ENCODE measurements around the gene AMER3. TPM values are rescaled to one million over a fixed set of nuclear protein-coding genes. Genes with fewer than 3 reads are reported as not detected.
"Not testable (repeated sequence)": the region's sequence is repeated elsewhere in the genome, so short reads cannot be mapped to it uniquely, and the experiment has no call there.

Gene AMER3, protein sequence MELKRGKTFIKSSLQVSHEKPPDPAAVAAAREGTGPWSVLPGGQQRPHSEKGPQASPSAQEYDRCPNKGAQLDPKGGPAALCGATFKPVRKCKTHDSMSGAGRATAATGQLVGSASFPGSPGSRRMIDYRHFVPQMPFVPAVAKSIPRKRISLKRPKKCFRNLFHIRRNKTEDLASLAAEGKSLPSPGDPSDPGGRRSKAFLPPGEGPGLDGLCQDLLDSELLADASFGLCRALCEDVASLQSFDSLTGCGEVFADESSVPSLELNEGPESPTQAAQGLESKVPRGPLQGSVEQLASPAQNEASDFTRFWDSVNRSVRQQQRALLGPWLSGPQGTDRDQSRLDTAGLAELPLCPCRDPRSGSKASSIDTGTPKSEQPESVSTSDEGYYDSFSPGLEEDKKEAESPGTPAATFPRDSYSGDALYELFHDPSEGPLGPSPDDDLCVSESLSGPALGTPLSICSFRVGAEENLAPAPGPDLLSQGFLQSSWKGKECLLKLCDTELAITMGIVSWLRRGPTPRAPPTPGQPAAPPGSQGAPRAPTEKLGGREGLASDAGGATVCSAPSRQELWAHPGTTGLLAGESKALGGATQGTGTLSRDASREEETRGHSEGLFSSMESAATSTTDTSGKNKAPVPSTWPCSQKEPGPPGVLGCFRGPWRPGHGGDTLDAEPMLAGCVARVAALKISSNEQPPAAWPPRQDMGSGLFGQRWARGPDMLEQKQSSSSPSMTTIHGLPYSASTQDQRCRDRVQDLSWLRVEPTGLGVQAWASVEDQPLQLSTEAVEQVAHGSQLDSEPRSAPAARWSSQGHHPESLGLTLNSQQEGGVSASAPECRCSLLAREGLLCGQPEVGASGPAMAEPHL
- polyA plus RNA-seq: not detected

DNA sequence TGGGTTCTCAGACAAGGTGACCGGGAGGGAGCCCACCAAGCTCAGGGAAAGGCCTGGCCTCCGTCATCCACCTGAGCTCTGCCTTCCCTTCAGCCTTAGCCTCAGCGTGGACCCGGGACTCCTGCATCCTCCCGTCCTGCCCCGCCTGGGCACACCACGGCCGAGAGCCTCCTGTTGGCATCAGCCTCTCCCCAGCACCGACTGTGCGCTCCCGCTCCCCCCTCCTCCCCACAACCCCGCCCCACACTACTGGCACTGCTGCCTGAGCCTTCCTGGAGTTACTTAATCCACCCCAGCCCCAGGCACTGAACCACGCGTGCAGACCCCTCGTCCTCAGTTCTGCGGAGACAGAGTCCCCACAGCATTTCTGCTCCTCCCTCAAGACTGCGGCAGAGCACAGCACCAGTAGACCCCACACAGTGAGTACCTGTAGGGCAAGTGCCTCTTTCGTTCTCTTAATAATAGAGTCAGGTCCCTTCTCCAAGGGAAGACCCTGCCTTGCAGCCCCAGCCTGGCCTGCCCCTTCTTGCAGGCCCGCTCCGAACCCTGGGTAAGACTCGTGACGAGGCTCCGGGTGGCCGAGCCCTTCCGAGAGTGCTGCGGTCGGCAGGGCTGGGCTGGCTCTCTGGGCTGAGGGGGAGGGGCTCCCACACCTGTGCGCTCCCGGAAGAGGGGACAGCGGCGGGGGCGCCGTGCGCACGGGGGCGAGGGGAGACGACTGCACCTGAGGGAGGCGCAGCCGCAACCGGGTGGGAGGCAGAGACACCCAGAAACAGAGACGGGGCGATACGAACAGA is at the start of gene AMER3:
AMER3 (plus strand) TSS at position 285 of the 797 bp plus-strand sequence. CDS start 6,533 bp downstream, outside the sequence.
- H3K4me3 Mint-ChIP-seq: peak within 1 kb of the TSS in 3 of 4 donors; percentile 42 to 74 (median 73)
- peaks cover 27% of the 10 kb centered on the region for H3K27me3 Mint-ChIP-seq
- no peaks in the 10 kb centered on the region for H3K36me3 Mint-ChIP-seq
- H3K27ac Mint-ChIP-seq: peak within 1 kb of the TSS in 1 of 3 donors; percentile 50
- H3K4me1 Mint-ChIP-seq: peaks cover 0 to 4% (median 1%) of the 10 kb centered on the region in 3 donors
- H3K9me3 Mint-ChIP-seq: peaks cover 0 to 1% (median 0%) of the 10 kb centered on the region in 3 donors

DNA sequence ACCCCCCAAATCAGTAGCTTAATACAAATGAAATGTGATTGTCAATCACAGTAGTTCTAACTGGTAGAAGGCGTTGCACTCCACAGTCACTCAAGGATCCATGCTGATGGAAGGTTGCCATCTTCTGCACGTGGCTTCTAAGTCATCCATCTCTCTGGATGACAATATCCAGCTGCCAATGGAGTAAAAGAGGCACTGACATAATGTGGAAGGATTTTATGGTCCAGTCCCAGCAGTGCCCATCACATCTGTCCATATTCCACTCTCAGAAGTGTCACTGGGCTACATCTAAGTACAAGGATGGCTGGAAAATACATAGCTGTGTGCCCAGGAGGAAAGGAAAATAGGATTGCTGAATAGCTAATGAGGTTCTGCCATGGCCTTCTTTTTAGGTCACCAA is 40.5 kb upstream of the AMER3 start:
- not testable (repeated sequence) for H3K36me3 Mint-ChIP-seq, H3K9me3 Mint-ChIP-seq, H3K4me3 Mint-ChIP-seq, H3K27me3 Mint-ChIP-seq, H3K4me1 Mint-ChIP-seq, H3K27ac Mint-ChIP-seq

DNA sequence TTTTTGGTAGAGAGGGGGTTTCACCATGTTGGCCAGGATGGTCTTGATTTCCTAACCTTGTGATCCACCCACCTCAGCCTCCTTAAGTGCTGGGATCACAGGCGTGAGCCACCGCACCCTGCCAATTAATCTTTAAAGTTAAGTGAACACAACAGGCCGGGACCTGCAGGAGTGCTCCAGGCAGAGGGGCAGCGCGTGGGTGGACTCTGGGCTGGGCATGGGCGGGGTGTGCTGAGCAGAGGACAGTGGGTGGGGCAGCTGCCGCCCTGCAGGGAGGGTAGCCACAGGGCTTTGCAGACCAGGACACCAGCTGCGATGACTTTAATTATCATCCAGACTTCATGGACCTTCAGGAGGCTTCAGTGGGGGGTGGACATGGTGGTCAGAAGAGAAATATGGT is 35.3 kb upstream of the AMER3 start:
- H3K27me3 Mint-ChIP-seq: peaks cover 12% of the 10 kb centered on the region
- H3K9me3 Mint-ChIP-seq: peaks cover 5 to 8% (median 7%) of the 10 kb centered on the region in 3 donors

DNA sequence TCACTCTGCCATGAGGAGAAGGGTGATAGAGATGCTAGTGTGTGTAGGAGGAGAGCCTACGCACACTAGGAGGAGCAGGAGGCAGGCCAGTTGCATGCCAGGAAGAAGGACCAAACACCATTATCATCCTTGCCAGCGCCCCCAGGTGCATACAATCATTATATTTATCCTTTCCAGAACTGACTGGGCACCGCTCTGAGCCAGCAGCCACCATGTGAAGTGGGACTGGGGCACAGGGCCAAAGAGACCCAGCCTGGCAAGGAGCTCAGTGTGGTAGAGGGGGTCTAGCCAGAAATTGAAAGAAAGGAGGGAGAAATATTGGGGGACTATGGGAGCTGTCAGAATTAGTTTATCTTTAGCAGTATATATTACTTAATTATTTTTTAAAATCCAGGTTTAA is 34.8 kb upstream of the AMER3 start:
- Mint-ChIP-seq H3K4me1 (no peaks in the 10 kb centered on the region), H3K36me3 (no peaks in the 10 kb centered on the region), H3K27ac (no peak overlapping the region), H3K9me3 (peaks cover 5 to 8% (median 7%) of the 10 kb centered on the region in 3 donors), H3K4me3 (no peak overlapping the region), H3K27me3 (peaks cover 12% of the 10 kb centered on the region)

More for the DNA sequence above, 35.3 kb upstream of the AMER3 start:
- H3K27ac Mint-ChIP-seq: no peak overlapping the region
- no peak overlapping the region for H3K4me3 Mint-ChIP-seq
- no peaks in the 10 kb centered on the region for H3K36me3 Mint-ChIP-seq
- no peaks in the 10 kb centered on the region for H3K4me1 Mint-ChIP-seq

DNA sequence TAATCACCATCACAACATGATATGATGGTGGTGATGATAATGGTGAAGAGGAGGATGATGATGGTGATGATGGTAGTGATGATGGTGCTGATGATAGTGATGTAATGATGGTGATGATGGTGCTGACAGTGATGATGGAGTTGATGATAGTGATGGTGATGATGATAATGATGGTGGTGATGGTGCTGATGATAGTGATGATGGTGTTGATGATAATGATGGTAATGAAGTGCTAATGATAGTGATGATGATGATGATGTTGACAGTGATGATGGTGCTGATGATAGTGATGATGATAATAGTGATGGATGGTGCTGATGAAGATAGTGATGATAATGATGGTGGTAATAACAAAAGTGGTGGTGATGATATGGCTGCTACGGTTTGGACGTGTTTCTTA is 30.9 kb upstream of the AMER3 start:
- H3K4me3 Mint-ChIP-seq: no peak overlapping the region
- H3K27me3 Mint-ChIP-seq: peaks cover 14% of the 10 kb centered on the region
- H3K4me1 Mint-ChIP-seq: peaks cover 0 to 9% (median 7%) of the 10 kb centered on the region in 3 donors
- H3K36me3 Mint-ChIP-seq: no peaks in the 10 kb centered on the region
- H3K9me3 Mint-ChIP-seq: peaks cover 5 to 8% (median 7%) of the 10 kb centered on the region in 3 donors
- no peak overlapping the region for H3K27ac Mint-ChIP-seq

DNA sequence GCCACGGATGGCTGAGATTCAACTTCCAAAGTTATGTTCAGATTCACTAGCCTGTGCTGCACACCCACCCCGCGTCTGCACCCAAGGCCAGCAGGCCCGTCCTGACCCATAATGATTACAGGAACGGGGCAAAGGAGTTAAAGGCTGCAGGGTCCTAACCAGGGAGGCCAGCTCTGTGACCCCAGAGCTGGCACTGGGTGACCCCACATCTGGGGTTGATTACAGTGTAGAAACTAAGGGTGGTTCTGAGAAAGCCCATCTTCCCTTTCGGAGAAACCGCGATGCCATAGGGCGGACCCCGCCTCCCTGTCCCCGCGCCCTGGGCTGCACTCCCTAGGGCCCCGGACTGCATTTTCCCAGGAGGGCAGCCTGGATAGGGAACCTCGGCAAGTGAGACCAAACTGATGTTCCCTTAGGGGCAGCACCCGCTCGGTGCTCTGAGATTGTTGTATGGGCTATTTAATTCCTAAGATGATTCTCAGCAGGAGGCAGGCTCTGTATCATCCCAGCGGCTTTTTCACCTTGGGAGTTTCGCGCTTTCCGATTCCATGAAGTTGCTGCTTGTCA is 28.6 kb upstream of the AMER3 start:
- peaks cover 0 to 10% (median 9%) of the 10 kb centered on the region in 3 donors for H3K4me1 Mint-ChIP-seq
- H3K27ac Mint-ChIP-seq: peak overlapping the region in 1 of 3 donors; percentile 40
- no peaks in the 10 kb centered on the region for H3K36me3 Mint-ChIP-seq
- H3K27me3 Mint-ChIP-seq: peaks cover 8% of the 10 kb centered on the region
- peaks cover 4 to 10% (median 5%) of the 10 kb centered on the region in 3 donors for H3K9me3 Mint-ChIP-seq
- H3K4me3 Mint-ChIP-seq: peak overlapping the region; percentile 83 to 95 (median 88)

DNA sequence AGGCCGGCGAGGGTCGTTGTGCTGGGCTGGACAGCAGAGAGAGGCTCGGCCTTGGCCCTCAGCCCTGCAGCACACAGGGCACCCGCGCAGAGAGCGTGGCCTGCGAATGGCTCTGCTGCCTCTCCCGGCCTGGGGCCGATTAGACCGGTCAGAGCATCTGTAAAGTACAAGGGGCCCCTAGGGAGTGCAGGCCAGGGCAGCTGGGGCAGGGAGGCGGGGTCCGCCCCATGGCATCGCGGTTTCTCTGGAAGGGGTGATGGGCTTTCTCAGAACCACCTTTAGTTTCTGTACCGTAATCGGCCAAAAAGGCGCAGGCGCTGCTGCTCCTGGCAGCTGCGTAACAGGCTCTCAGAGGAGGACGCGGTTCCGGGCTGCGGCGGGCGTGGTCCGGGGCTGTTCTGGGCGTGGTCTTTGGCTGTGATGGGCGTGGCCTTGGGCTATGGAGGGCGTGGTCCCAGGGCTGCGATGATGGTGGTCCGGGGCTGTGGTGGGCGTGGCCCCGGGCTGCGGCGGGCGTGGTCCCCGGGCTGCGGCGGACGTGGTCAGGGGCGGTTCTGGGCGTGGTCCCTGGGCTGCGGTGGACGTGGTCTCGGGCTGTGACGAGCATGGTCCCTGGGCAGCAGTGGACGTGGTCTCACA is 27.9 kb upstream of the AMER3 start:
- peak overlapping the region; percentile 83 to 95 (median 88) for H3K4me3 Mint-ChIP-seq
- no peaks in the 10 kb centered on the region for H3K36me3 Mint-ChIP-seq
- H3K4me1 Mint-ChIP-seq: peaks cover 0 to 10% (median 9%) of the 10 kb centered on the region in 3 donors
- H3K9me3 Mint-ChIP-seq: peaks cover under 1 to 6% (median 3%) of the 10 kb centered on the region in 3 donors
- peak overlapping the region; percentile 40 to 86 (median 79) for H3K27ac Mint-ChIP-seq
- peaks cover 6% of the 10 kb centered on the region for H3K27me3 Mint-ChIP-seq

DNA sequence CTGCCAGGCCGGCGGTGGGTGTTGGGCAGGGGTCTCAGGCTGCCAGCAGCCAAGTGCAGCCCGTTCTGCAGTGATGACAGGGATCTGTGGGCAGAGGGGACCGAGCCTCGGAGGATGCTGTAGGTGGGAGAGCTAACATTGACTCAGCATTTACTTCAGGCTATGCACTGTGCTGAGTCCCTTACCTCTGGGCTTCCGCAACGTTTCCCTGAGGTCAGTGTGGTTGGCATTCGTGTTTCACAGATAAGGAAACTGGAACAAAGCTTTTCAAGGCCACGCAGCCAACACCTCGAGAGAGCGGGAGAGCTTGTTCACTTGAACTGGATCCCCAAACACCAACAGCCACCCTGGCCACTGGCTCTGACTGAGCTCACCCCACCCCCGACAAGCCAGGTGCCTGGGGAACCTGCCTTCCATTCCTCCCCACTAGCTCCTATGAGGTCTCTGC is 27.3 kb upstream of the AMER3 start:
- Mint-ChIP-seq H3K9me3 (peaks cover 0 to 3% (median 0%) of the 10 kb centered on the region in 3 donors), H3K4me1 (peaks cover 0 to 10% (median 9%) of the 10 kb centered on the region in 3 donors), H3K27me3 (peaks cover 2% of the 10 kb centered on the region), H3K4me3 (peak overlapping the region; percentile 83 to 92 (median 86)), H3K36me3 (no peaks in the 10 kb centered on the region), H3K27ac (peak overlapping the region; percentile 40 to 79 (median 76))

DNA sequence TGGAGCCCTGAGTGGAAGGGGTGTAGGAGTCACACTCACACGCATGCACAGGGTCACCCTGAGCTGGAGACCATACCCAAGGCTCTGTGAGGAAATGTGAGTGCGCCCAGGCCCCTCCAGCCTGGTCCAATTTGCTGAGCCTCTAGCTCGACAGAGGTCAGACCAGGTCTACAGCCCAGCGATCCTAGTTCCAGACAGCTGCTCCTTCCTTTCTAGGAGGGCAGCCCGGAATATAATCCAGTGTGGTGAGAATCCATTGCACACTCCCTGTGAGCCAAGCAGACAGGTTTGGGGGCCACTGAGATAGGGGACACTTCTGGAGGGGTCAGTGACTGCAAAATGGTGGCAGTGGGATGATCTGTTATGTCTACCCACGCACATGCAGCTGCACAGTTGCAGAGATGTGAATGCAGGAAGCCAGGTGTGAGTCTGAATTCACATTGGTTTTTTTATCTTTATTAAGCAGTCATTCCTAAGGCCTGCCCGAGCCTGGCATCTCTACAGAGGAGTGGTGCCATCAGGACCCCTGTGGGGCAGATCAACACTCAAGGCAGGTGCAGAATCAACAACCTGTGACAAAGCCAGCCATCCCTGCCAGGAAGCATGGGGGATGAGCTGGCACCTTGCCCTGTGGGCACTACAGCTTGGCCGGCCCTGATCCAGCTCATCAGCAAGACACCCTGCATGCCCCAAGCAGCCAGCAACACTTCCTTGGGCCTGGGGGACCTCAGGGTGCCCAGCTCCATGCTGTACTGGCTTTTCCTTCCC is 26.6 kb upstream of the AMER3 start, which contains the start of gene GPR148:
GPR148 (plus strand) TSS at position 522 of the 768 bp plus-strand sequence; CDS start at position 604, 82 bp downstream.
- peaks cover 0 to 10% (median 9%) of the 10 kb centered on the region in 3 donors for H3K4me1 Mint-ChIP-seq
- peaks cover 2% of the 10 kb centered on the region for H3K27me3 Mint-ChIP-seq
- peak within 1 kb of the TSS; percentile 43 to 79 (median 76) for H3K27ac Mint-ChIP-seq

DNA sequence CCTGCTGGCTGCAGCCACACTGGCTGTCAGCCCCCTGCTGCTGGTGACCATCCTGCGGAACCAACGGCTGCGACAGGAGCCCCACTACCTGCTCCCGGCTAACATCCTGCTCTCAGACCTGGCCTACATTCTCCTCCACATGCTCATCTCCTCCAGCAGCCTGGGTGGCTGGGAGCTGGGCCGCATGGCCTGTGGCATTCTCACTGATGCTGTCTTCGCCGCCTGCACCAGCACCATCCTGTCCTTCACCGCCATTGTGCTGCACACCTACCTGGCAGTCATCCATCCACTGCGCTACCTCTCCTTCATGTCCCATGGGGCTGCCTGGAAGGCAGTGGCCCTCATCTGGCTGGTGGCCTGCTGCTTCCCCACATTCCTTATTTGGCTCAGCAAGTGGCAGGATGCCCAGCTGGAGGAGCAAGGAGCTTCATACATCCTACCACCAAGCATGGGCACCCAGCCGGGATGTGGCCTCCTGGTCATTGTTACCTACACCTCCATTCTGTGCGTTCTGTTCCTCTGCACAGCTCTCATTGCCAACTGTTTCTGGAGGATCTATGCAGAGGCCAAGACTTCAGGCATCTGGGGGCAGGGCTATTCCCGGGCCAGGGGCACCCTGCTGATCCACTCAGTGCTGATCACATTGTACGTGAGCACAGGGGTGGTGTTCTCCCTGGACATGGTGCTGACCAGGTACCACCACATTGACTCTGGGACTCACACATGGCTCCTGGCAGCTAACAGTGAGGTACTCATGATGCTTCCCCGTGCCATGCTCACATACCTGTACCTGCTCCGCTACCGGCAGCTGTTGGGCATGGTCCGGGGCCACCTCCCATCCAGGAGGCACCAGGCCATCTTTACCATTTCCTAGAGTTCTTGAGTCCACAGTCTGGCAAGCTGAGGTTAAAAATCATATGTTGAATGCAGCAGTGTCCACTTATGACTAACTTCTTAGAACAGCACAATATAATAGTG is 25.7 kb upstream of the AMER3 start:
- Mint-ChIP-seq H3K27me3 (peaks cover 2% of the 10 kb centered on the region), H3K4me3 (peak overlapping the region in 3 of 4 donors; percentile 55 to 86 (median 76)), H3K36me3 (no peaks in the 10 kb centered on the region), H3K4me1 (peaks cover 0 to 10% (median 9%) of the 10 kb centered on the region in 3 donors), H3K27ac (peak overlapping the region in 2 of 3 donors; percentile 43 to 53), H3K9me3 (peaks cover 0 to 5% (median 3%) of the 10 kb centered on the region in 3 donors)

More for the DNA sequence above, 26.6 kb upstream of the AMER3 start, which contains the start of gene GPR148:
- Mint-ChIP-seq H3K36me3 (no peaks in the 10 kb centered on the region), H3K9me3 (peaks cover 0 to 3% (median 0%) of the 10 kb centered on the region in 3 donors), H3K4me3 (peak within 1 kb of the TSS; percentile 83 to 92 (median 86))

DNA sequence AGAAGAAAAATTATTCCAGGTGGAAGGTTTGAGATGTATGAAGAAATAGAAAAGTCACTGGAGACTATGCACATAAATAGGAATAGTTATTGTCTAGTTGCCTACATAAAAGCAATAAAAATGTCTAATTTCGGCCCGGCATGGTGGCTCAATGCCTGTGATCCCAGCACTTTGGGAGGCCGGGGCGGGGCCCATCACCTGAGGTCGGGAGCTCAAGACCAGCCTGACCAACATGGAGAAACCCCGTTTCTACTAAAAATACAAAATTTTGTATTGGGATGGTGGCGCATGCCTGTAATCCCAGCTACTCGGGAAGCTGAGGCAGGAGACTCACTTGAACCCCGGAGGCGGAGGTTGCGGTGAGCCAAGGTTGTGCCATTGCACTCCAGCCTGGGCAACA is 23.1 kb upstream of the AMER3 start:
- not testable (repeated sequence) for H3K36me3 Mint-ChIP-seq, H3K4me3 Mint-ChIP-seq

DNA sequence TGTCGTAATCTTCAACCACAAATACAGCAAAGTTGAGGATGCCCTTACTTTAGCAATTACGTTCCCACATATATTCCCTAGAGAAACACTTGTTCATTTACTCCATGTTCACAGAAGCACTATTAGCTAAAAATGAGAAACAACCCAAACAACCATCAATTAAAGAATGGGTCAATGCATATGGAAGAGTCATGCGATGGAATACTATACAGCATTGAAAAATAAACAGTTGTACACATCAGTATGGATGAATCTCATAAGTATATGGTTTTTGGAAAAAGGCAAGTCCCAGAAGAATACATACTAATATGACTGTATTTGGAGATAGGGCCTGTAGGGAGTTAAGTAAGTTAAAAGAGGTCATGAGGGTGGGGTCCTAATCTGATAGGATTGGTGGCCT is 20.1 kb upstream of the AMER3 start:
- Mint-ChIP-seq H3K4me3 (no peak overlapping the region), H3K4me1 (no peaks in the 10 kb centered on the region), H3K27ac (no peak overlapping the region), H3K36me3 (no peaks in the 10 kb centered on the region), H3K27me3 (peaks cover 1% of the 10 kb centered on the region), H3K9me3 (peaks cover 5 to 13% (median 6%) of the 10 kb centered on the region in 3 donors)

More for the DNA sequence above, 23.1 kb upstream of the AMER3 start:
- peaks cover 5 to 13% (median 6%) of the 10 kb centered on the region in 3 donors for H3K9me3 Mint-ChIP-seq
- not testable (repeated sequence) for H3K4me1 Mint-ChIP-seq, H3K27me3 Mint-ChIP-seq, H3K27ac Mint-ChIP-seq

Data from IgD-negative memory B cell (primary cell).